ENCODE measurements around the gene PTRH1. TPM values are rescaled to one million over a fixed set of nuclear protein-coding genes. Genes with fewer than 3 reads are reported as not detected.

PTRH1 gene
- total and polyA plus RNA-seq, 7 donors = 7.9 to 44.6 (median 21.8) TPM

GRCh38 chr9:127749090-127749787 lies 33.8 kb upstream of the PTRH1 start:
- H3K4me3 ChIP-seq = no peak overlapping the region
- peaks cover 0 to 13% of the 10 kb centered on the region in 2 donors for H3K36me3 ChIP-seq (ENCODE audit: insufficient read depth in 1 of 2, low read depth in 1 of 2)
- ATAC-seq (no peak), DNase-seq (no peak)
- WGBS, 3 donors = 90 to 92% (median 92%) methylated on average over 26 of the region's 26 CpGs
- H3K9me3 ChIP-seq = no peaks in the 10 kb centered on the region
- intact Hi-C loops (cut with DNase I) = no loop called here
- no peak for TF ChIP-seq CTCF (IDR thresholded peaks at IDR 0.05)
- H3K4me1 ChIP-seq = no peaks in the 10 kb centered on the region
- H3K27ac ChIP-seq = no peak overlapping the region
- H3K27me3 ChIP-seq (ENCODE audit: insufficient read depth in 3 of 3, low read length in 2 of 3) = peaks cover 0 to 17% (median 10%) of the 10 kb centered on the region in 3 donors

GRCh38 chr9:127746959-127747569 lies 31.6 kb upstream of the PTRH1 start:
- DNase-seq = no peak
- Histone ChIP-seq H3K36me3 (ENCODE audit: insufficient read depth in 1 of 2, low read depth in 1 of 2) (peaks cover 0 to 17% of the 10 kb centered on the region in 2 donors), H3K27me3 (ENCODE audit: insufficient read depth in 3 of 3, low read length in 2 of 3) (peaks cover 0 to 2% (median 0%) of the 10 kb centered on the region in 3 donors), H3K27ac (no peak overlapping the region), H3K4me1 (no peaks in the 10 kb centered on the region), H3K4me3 (no peak overlapping the region), H3K9me3 (no peaks in the 10 kb centered on the region)
- ATAC-seq = no peak
- WGBS, 3 donors = 54 to 58% (median 55%) methylated on average over 15 of the region's 15 CpGs
- no peak for TF ChIP-seq CTCF (IDR thresholded peaks at IDR 0.05)
- intact Hi-C loops (cut with DNase I) = no loop called here

DNA sequence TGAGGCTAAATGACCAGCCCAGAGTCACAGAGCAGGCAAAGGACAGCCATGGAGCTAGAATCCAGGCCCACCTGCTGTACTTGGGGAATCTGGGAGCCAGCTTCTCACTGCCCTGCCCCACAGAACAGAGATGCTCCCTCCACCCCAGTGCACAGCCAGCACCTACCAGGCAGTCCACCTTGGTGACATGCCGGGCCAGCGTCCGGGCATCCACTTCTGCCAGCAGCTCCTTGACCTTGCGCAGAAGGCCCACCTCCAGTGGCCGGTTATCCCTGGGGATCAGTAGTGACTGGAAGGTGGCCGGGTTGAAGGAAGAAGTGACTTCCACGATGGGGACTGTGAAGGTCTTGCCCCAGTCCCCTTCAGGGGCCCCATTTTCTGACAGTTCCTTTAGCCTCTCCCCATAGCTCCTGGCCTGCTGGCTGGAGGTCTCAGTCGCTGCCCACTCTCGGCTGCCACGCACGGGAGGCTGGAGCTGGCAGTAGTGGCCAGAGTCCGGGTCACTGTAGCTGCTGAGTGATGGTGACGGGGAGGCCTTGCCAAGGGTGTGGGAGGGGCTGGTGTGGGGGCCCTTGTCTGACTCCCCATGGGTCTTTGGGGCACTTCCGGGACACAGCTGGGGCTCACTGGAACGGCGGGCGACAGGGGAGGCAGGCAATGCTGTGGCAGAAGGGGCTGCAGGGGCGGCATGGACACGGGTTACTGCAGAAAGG lies 29.1 kb upstream of the PTRH1 start:
- DNase-seq = no peak
- no peaks in the 10 kb centered on the region for H3K9me3 ChIP-seq
- intact Hi-C loops (cut with DNase I) = no loop called here
- H3K4me1 ChIP-seq = peaks cover 8% of the 10 kb centered on the region
- no peaks in the 10 kb centered on the region for H3K27me3 ChIP-seq (ENCODE audit: insufficient read depth in 3 of 3, low read length in 2 of 3)
- no peak for ATAC-seq
- H3K27ac ChIP-seq = no peak overlapping the region
- TF ChIP-seq CTCF (IDR thresholded peaks at IDR 0.05) = no peak
- peaks cover 0 to 15% of the 10 kb centered on the region in 2 donors for H3K36me3 ChIP-seq (ENCODE audit: insufficient read depth in 1 of 2, low read depth in 1 of 2)
- 85 to 94% (median 87%) methylated on average over 18 to 19 of the region's 19 CpGs for WGBS, 3 donors
- H3K4me3 ChIP-seq = no peak overlapping the region

GRCh38 chr9:127742435-127743088 lies 27.1 kb upstream of the PTRH1 start:
- Histone ChIP-seq H3K36me3 (ENCODE audit: insufficient read depth in 1 of 2, low read depth in 1 of 2) (peaks cover 0 to 19% of the 10 kb centered on the region in 2 donors), H3K4me3 (peak overlapping the region; percentile 54), H3K4me1 (peaks cover 8% of the 10 kb centered on the region), H3K9me3 (no peaks in the 10 kb centered on the region), H3K27me3 (ENCODE audit: insufficient read depth in 3 of 3, low read length in 2 of 3) (no peaks in the 10 kb centered on the region), H3K27ac (peak overlapping the region; percentile 77)
- peak in 3 of 4 donors; percentile 17 to 36 (median 25) for ATAC-seq
- TF ChIP-seq CTCF (IDR thresholded peaks at IDR 0.05) = no peak
- 40 to 52% (median 50%) methylated on average over 33 of the region's 33 CpGs for WGBS, 3 donors
- peak; percentile 67 to 80 for DNase-seq
- intact Hi-C loops (cut with DNase I) = no loop called here
